HG03457 (cell line): Measurements from ENCODE around the gene SERBP1.

ENCODE experiments used
- ATAC-seq: cut with Tn5 transposase; IDR thresholded peaks from one replicate; pipeline ENCODE4 v1.9.1; 2021; ENCODE audit warnings: moderate number of reproducible peaks; ENCODE audit not compliant: unreplicated experiment

Gene SERBP1

DNA sequence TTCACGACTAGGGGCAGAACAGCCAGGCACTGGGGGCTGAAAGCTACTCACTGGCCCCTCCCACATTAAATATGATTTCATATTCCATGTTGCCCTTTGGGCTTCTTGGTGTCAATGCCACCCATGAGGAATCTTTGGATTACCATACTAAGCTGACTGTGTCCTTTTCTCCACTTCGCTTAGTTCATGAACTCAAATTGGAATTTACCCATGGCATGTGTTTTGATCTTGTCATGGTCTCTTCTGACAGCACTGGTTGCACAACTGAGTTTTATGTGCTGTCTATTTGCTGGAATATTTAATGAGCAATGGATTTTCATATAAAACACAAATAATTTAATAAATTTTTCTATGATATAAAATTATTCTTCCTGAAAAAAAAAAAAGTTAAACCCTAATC lies 59.2 kb downstream of the SERBP1 start:
- ATAC-seq, result no peak

DNA sequence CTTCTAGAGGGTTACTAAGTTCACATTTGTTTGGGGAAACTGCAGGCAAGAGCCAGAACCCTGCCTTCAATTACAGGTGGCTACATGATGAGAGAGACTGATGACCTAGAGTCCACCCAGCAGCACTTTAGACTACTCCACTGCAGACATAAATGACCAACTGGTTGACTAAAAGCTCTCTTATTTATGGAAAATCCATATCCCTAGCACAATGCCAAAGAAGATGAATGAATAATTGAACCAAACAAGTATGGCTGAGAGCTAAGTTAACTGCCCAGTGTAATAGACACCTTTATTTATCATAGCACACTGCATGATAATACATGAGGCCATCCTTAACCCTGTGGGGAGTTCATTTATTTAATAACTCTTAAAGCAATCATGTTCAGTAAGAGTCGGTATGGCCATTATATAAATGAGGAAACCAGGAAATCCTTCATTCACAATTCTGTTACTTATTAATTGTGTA lies 62.1 kb downstream of the SERBP1 start:
- ATAC-seq, result no peak

DNA sequence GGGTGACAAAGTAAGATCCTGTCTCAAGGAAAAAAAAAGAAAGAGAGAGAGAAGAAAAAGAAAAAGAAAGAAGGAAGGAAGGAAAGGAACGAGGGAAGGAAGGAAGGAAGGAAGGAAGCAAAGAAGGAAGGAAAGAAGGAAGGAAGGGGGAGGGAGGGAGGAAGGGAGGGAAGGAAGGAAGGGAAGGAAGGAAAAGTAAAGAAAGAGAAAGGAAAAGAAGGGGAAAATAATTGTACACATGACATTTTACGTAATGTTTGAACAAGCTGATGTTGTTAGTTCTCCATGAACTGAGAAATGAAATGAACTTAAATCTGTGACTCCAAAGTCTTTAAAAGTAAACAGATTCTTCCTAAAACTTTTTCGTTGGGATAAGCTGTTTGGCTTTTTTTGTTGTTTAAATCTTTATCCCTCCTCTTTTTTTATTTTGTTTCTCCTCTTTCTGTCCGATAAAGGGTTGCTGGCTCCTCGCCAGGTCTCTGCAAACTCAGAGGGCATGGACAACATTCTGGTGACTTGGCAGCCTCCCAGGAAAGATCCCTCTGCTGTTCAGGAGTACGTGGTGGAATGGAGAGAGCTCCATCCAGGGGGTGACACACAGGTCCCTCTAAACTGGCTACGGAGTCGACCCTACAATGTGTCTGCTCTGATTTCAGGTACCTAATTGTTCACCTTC lies 62.7 kb downstream of the SERBP1 start:
- ATAC-seq, result no peak

DNA sequence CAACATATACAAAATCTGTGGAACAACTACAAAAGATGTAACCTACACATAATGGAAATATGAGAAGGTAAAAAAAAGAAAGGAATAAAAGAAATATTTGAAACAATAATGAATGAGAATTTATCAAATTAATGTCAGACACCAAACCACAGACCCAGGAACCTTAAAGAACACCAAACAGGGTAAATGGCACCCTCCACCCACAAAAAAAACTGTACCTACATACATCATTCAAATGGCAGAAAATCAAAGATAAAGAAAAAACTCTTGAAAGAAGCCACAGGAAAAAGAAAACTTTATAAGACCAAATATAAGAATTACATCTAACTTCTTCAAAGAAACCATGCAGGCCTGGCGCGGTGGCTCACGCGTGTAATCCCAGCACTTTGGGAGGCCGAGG lies 68.6 kb downstream of the SERBP1 start:
- ATAC-seq, result no peak

DNA sequence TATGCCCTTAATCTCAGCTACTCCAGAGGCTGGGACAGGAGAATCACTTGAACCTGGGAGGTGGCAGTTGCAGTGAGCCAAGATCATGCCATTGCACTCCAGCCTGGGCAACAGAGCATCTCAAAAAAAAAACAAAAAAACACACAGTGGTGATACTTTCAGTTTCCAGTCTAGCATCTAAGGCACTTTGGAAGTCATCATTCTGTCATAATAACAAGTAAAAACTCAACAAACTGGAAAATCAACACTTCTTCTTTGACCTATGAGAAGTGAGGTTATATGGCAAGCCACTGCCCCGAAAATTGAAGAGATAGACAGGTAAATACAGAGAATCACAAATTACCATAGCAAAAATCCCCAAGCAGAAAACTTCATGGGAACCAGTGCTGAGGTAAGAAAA lies 70.6 kb downstream of the SERBP1 start:
- no peak for ATAC-seq
